ENCODE measurements around the gene TUBA4A.
A peak's percentile ranks its signal among the peaks of the same experiment; 100 is the strongest.

Gene TUBA4A

GRCh38 chr2:219229305-219230058 is 24.2 kb downstream of the TUBA4A start, which contains the start of the genes ANKZF1 and ATG9A:
ANKZF1 (plus strand) TSS chr2:219229806; CDS start chr2:219230258, 452 bp downstream.
ATG9A (minus strand) TSS chr2:219229636; CDS start chr2:219228024, 1,612 bp downstream.
- peak; percentile 95 to 99 (median 98) for DNase-seq

GRCh38 chr2:219228911-219229304 is 24.8 kb downstream of the TUBA4A start:
- peak in 1 of 3 experiments; percentile 37 for DNase-seq

GRCh38 chr2:219228041-219228910 is 25.4 kb downstream of the TUBA4A start:
- DNase-seq = no peak

- DNase-seq = no peak
Measured at GRCh38 chr2:219225350-219225749, 28.4 kb downstream of the TUBA4A start.

- no peak for DNase-seq
Measured at GRCh38 chr2:219223831-219224610, 29.7 kb downstream of the TUBA4A start.

- no peak for DNase-seq
Measured at GRCh38 chr2:219221957-219222518, 31.7 kb downstream of the TUBA4A start.

- DNase-seq = no peak
Measured at GRCh38 chr2:219220652-219221402, 32.9 kb downstream of the TUBA4A start.

- DNase-seq = no peak
Measured at GRCh38 chr2:219219784-219220532, 33.8 kb downstream of the TUBA4A start.

GRCh38 chr2:219218732-219219701 is 34.7 kb downstream of the TUBA4A start, which contains the start of gene ABCB6:
ABCB6 (minus strand) TSS chr2:219218958; CDS start chr2:219218673, 285 bp downstream.
- DNase-seq = peak; percentile 88 to 98 (median 96)

- peak in 2 of 3 experiments; percentile 92 for DNase-seq
Measured at GRCh38 chr2:219218217-219218731, 35.4 kb downstream of the TUBA4A start.

- no peak for DNase-seq
Measured at GRCh38 chr2:219216535-219216915, 37.2 kb downstream of the TUBA4A start.

- DNase-seq = no peak
Measured at GRCh38 chr2:219215871-219216534, 37.7 kb downstream of the TUBA4A start.

- DNase-seq = no peak
Measured at GRCh38 chr2:219214786-219215185, 38.9 kb downstream of the TUBA4A start.

- no peak for DNase-seq
Measured at GRCh38 chr2:219214141-219214540, 39.6 kb downstream of the TUBA4A start.

- DNase-seq = no peak
Measured at GRCh38 chr2:219213486-219214071, 40.1 kb downstream of the TUBA4A start.

GRCh38 chr2:219213026-219213415 is 40.7 kb downstream of the TUBA4A start:
- no peak for DNase-seq

- no peak for DNase-seq
Measured at GRCh38 chr2:219210886-219211362, 42.8 kb downstream of the TUBA4A start.

GRCh38 chr2:219210196-219210885 is 43.4 kb downstream of the TUBA4A start:
- DNase-seq = no peak

All from NCI-H1417 (cell line).